Mucosa of stomach (tissue), 1 donor: ENCODE measurements around the gene KRTAP9-7.

Experiments used
- H3K27me3 ChIP-seq: one replicate; pipeline ENCODE4 v1.7.0; 2013; ENCODE audit warnings: mild to moderate bottlenecking, low read length; ENCODE audit not compliant: control insufficient read depth, insufficient read depth
- H3K36me3 ChIP-seq: one replicate; pipeline ENCODE4 v1.7.0; 2013; ENCODE audit warnings: low read length; ENCODE audit not compliant: control insufficient read depth, insufficient read depth
- H3K4me1 ChIP-seq: one replicate; pipeline ENCODE4 v1.7.0; 2013; ENCODE audit warnings: mild to moderate bottlenecking, low read length; ENCODE audit not compliant: control insufficient read depth, insufficient read depth
- H3K4me3 ChIP-seq: one replicate; pipeline ENCODE4 v1.7.0; 2013; ENCODE audit warnings: low read length
- H3K9ac ChIP-seq: one replicate; pipeline ENCODE4 v1.7.0; 2013; ENCODE audit warnings: mild to moderate bottlenecking, low read length, moderate library complexity
- H3K9me3 ChIP-seq: one replicate; pipeline ENCODE4 v1.7.0; 2013; ENCODE audit warnings: mild to moderate bottlenecking, low read length, moderate library complexity; ENCODE audit not compliant: control insufficient read depth
- donor health status: Pancreatic carcinoma.

The KRTAP9-7 gene

GRCh38 chr17:41308918-41309359 lies 33.4 kb downstream of the KRTAP9-7 start, which contains the start of gene KRTAP16-1:
TSS of gene KRTAP16-1 (minus strand) at chr17:41309309. CDS start at chr17:41309253, 56 bp downstream.
- no peak within 1 kb of the TSS for H3K9ac ChIP-seq
- no peak within 1 kb of the TSS for H3K4me3 ChIP-seq
- no peaks in the 10 kb centered on the region for H3K27me3 ChIP-seq

GRCh38 chr17:41311111-41311510 lies 35.6 kb downstream of the KRTAP9-7 start:
- Histone ChIP-seq H3K9ac (no peak overlapping the region), H3K4me3 (no peak overlapping the region), H3K4me1 (no peaks in the 10 kb centered on the region), H3K36me3 (no peaks in the 10 kb centered on the region), H3K27me3 (no peaks in the 10 kb centered on the region), H3K9me3 (no peaks in the 10 kb centered on the region)

More at GRCh38 chr17:41308918-41309359, 33.4 kb downstream of the KRTAP9-7 start, which contains the start of gene KRTAP16-1:
- Histone ChIP-seq H3K9me3 (no peaks in the 10 kb centered on the region), H3K36me3 (no peaks in the 10 kb centered on the region), H3K4me1 (no peaks in the 10 kb centered on the region)

- Histone ChIP-seq H3K27me3 (no peaks in the 10 kb centered on the region), H3K4me1 (no peaks in the 10 kb centered on the region), H3K9ac (no peak within 1 kb of the TSS), H3K9me3 (no peaks in the 10 kb centered on the region), H3K4me3 (no peak within 1 kb of the TSS), H3K36me3 (no peaks in the 10 kb centered on the region)
These were observed 39.8 kb downstream of the KRTAP9-7 start, which contains the start of gene KRTAP17-1 for GRCh38 chr17:41315204-41315794. TSS of gene KRTAP17-1 (minus strand) at chr17:41315710. CDS start at chr17:41315650, 60 bp downstream.

GRCh38 chr17:41315814-41316445 lies 40.4 kb downstream of the KRTAP9-7 start:
- H3K4me3 ChIP-seq, result no peak overlapping the region
- H3K27me3 ChIP-seq, result no peaks in the 10 kb centered on the region
- H3K36me3 ChIP-seq, result no peaks in the 10 kb centered on the region
- no peaks in the 10 kb centered on the region for H3K4me1 ChIP-seq
- no peak overlapping the region for H3K9ac ChIP-seq
- no peaks in the 10 kb centered on the region for H3K9me3 ChIP-seq

- no peaks in the 10 kb centered on the region for H3K9me3 ChIP-seq
- no peaks in the 10 kb centered on the region for H3K36me3 ChIP-seq
- no peak overlapping the region for H3K9ac ChIP-seq
- H3K27me3 ChIP-seq, result no peaks in the 10 kb centered on the region
- no peak overlapping the region for H3K4me3 ChIP-seq
- H3K4me1 ChIP-seq, result no peaks in the 10 kb centered on the region
These were observed 42.7 kb downstream of the KRTAP9-7 start for GRCh38 chr17:41318231-41318630.

- H3K4me1 ChIP-seq, result no peaks in the 10 kb centered on the region
- H3K9ac ChIP-seq, result no peak overlapping the region
- no peak overlapping the region for H3K4me3 ChIP-seq
- H3K27me3 ChIP-seq, result no peaks in the 10 kb centered on the region
- H3K9me3 ChIP-seq, result no peaks in the 10 kb centered on the region
- H3K36me3 ChIP-seq, result no peaks in the 10 kb centered on the region
These were observed 46.8 kb downstream of the KRTAP9-7 start for GRCh38 chr17:41322094-41322902.

GRCh38 chr17:41322903-41323895 lies 47.7 kb downstream of the KRTAP9-7 start:
- H3K9ac ChIP-seq, result no peak overlapping the region
- no peaks in the 10 kb centered on the region for H3K27me3 ChIP-seq
- H3K4me1 ChIP-seq, result no peaks in the 10 kb centered on the region
- H3K36me3 ChIP-seq, result no peaks in the 10 kb centered on the region
- no peaks in the 10 kb centered on the region for H3K9me3 ChIP-seq
- H3K4me3 ChIP-seq, result no peak overlapping the region

GRCh38 chr17:41324180-41325075 lies 48.9 kb downstream of the KRTAP9-7 start:
- Histone ChIP-seq H3K4me3 (no peak overlapping the region), H3K9ac (no peak overlapping the region), H3K27me3 (no peaks in the 10 kb centered on the region), H3K4me1 (no peaks in the 10 kb centered on the region), H3K36me3 (no peaks in the 10 kb centered on the region), H3K9me3 (no peaks in the 10 kb centered on the region)

- no peaks in the 10 kb centered on the region for H3K27me3 ChIP-seq
These were observed 49.6 kb downstream of the KRTAP9-7 start for GRCh38 chr17:41325126-41325525.

GRCh38 chr17:41325611-41326010 lies 50.1 kb downstream of the KRTAP9-7 start:
- Histone ChIP-seq H3K4me1 (no peaks in the 10 kb centered on the region), H3K9ac (no peak overlapping the region), H3K9me3 (no peaks in the 10 kb centered on the region), H3K4me3 (no peak overlapping the region), H3K36me3 (no peaks in the 10 kb centered on the region), H3K27me3 (no peaks in the 10 kb centered on the region)

More at GRCh38 chr17:41325126-41325525, 49.6 kb downstream of the KRTAP9-7 start:
- H3K36me3 ChIP-seq, result no peaks in the 10 kb centered on the region
- no peak overlapping the region for H3K9ac ChIP-seq
- H3K9me3 ChIP-seq, result no peaks in the 10 kb centered on the region
- no peaks in the 10 kb centered on the region for H3K4me1 ChIP-seq
- H3K4me3 ChIP-seq, result no peak overlapping the region
